Fibroblast of skin of back (primary cell): ENCODE data around the gene RUNDC3A.
"Not testable (repeated sequence)": the region's sequence is repeated elsewhere in the genome, so short reads cannot be mapped to it uniquely, and the experiment has no call there.

Experiments
- DNase-seq: peaks from one replicate; pipeline ENCODE4 v3.0.0-alpha.2; 2013

The RUNDC3A gene

GRCh38 chr17:44320066-44320465, 11.7 kb downstream of the RUNDC3A start:
- DNase-seq, result no peak

GRCh38 chr17:44321246-44322120, 13.1 kb downstream of the RUNDC3A start:
- no peak for DNase-seq

GRCh38 chr17:44322236-44322895, 14.0 kb downstream of the RUNDC3A start:
- DNase-seq, result no peak

- no peak for DNase-seq
Measured at GRCh38 chr17:44323359-44324091, 15.1 kb downstream of the RUNDC3A start.

- DNase-seq, result no peak
Measured at GRCh38 chr17:44324092-44324570, 15.7 kb downstream of the RUNDC3A start.

GRCh38 chr17:44324571-44325275, 16.3 kb downstream of the RUNDC3A start, which contains the start of gene SLC25A39:
SLC25A39 (minus strand) TSS chr17:44324823; CDS start chr17:44323562, 1,261 bp downstream.
- DNase-seq, result peak; percentile 90

GRCh38 chr17:44326861-44327444, 18.6 kb downstream of the RUNDC3A start:
- peak; percentile 98 for DNase-seq

- DNase-seq, result no peak
Measured at GRCh38 chr17:44327715-44328449, 19.5 kb downstream of the RUNDC3A start.

GRCh38 chr17:44329516-44329915, 21.1 kb downstream of the RUNDC3A start:
- DNase-seq, result not testable (repeated sequence)

GRCh38 chr17:44330263-44330662, 21.9 kb downstream of the RUNDC3A start:
- DNase-seq, result not testable (repeated sequence)

GRCh38 chr17:44331249-44331760, 22.9 kb downstream of the RUNDC3A start:
- peak; percentile 68 for DNase-seq

GRCh38 chr17:44333371-44333770, 25.0 kb downstream of the RUNDC3A start:
- DNase-seq, result no peak

- DNase-seq, result no peak
Measured at GRCh38 chr17:44334315-44334714, 25.9 kb downstream of the RUNDC3A start.

GRCh38 chr17:44334727-44335126, 26.3 kb downstream of the RUNDC3A start:
- peak; percentile 21 for DNase-seq

- DNase-seq, result no peak
Measured at GRCh38 chr17:44335564-44335963, 27.2 kb downstream of the RUNDC3A start.

GRCh38 chr17:44335968-44336367, 27.6 kb downstream of the RUNDC3A start:
- no peak for DNase-seq

- DNase-seq, result no peak
Measured at GRCh38 chr17:44338702-44339101, 30.3 kb downstream of the RUNDC3A start.

GRCh38 chr17:44340553-44340952, 32.2 kb downstream of the RUNDC3A start:
- DNase-seq, result not testable (repeated sequence)

- no peak for DNase-seq
Measured at GRCh38 chr17:44343510-44344209, 35.3 kb downstream of the RUNDC3A start.

GRCh38 chr17:44344939-44345453, 36.6 kb downstream of the RUNDC3A start, which contains the start of gene GRN:
GRN (plus strand) TSS chr17:44345302; CDS start chr17:44349165, 3,863 bp downstream.
- peak; percentile 99 for DNase-seq
